ENCODE data around the gene MRPL1.

The MRPL1 gene

GRCh38 chr4:77833126-77833724 lies 29.4 kb upstream of the MRPL1 start:
- TF ChIP-seq CTCF (IDR thresholded peaks at IDR 0.05; ENCODE audit: low read depth, low read length, missing control alignments) = no peak
- no peak for DNase-seq (ENCODE audit: extremely low read depth, low read depth)
- H3K4me3 ChIP-seq (replicated peaks; ENCODE audit: low read depth, low read length) = no peak overlapping the region

GRCh38 chr4:77834403-77834802 lies 28.2 kb upstream of the MRPL1 start:
- no peak for TF ChIP-seq CTCF (IDR thresholded peaks at IDR 0.05; ENCODE audit: low read depth, low read length, missing control alignments)
- H3K4me3 ChIP-seq (replicated peaks; ENCODE audit: low read depth, low read length) = no peak overlapping the region
- no peak for DNase-seq (ENCODE audit: extremely low read depth, low read depth)

- no peak for TF ChIP-seq CTCF (IDR thresholded peaks at IDR 0.05; ENCODE audit: low read depth, low read length, missing control alignments)
- DNase-seq (ENCODE audit: extremely low read depth, low read depth) = no peak
Observed at GRCh38 chr4:77843628-77844027, 19.0 kb upstream of the MRPL1 start.

GRCh38 chr4:77844363-77844762 lies 18.3 kb upstream of the MRPL1 start:
- no peak for DNase-seq (ENCODE audit: extremely low read depth, low read depth)
- no peak for TF ChIP-seq CTCF (IDR thresholded peaks at IDR 0.05; ENCODE audit: low read depth, low read length, missing control alignments)
- no peak overlapping the region for H3K4me3 ChIP-seq (replicated peaks; ENCODE audit: low read depth, low read length)

More at GRCh38 chr4:77843628-77844027, 19.0 kb upstream of the MRPL1 start:
- H3K4me3 ChIP-seq (replicated peaks; ENCODE audit: low read depth, low read length) = no peak overlapping the region

GRCh38 chr4:77845400-77845799 lies 17.2 kb upstream of the MRPL1 start:
- no peak overlapping the region for H3K4me3 ChIP-seq (replicated peaks; ENCODE audit: low read depth, low read length)
- no peak for DNase-seq (ENCODE audit: extremely low read depth, low read depth)
- no peak for TF ChIP-seq CTCF (IDR thresholded peaks at IDR 0.05; ENCODE audit: low read depth, low read length, missing control alignments)

GRCh38 chr4:77845929-77846328 lies 16.7 kb upstream of the MRPL1 start:
- H3K4me3 ChIP-seq (replicated peaks; ENCODE audit: low read depth, low read length) = no peak overlapping the region
- TF ChIP-seq CTCF (IDR thresholded peaks at IDR 0.05; ENCODE audit: low read depth, low read length, missing control alignments) = no peak
- no peak for DNase-seq (ENCODE audit: extremely low read depth, low read depth)

- no peak overlapping the region for H3K4me3 ChIP-seq (replicated peaks; ENCODE audit: low read depth, low read length)
- TF ChIP-seq CTCF (IDR thresholded peaks at IDR 0.05; ENCODE audit: low read depth, low read length, missing control alignments) = no peak
Observed at GRCh38 chr4:77848508-77848907, 14.1 kb upstream of the MRPL1 start.

More at GRCh38 chr4:77848508-77848907, 14.1 kb upstream of the MRPL1 start:
- no peak for DNase-seq (ENCODE audit: extremely low read depth, low read depth)
